Measurements from ENCODE around the gene RASGRF2.

DNA sequence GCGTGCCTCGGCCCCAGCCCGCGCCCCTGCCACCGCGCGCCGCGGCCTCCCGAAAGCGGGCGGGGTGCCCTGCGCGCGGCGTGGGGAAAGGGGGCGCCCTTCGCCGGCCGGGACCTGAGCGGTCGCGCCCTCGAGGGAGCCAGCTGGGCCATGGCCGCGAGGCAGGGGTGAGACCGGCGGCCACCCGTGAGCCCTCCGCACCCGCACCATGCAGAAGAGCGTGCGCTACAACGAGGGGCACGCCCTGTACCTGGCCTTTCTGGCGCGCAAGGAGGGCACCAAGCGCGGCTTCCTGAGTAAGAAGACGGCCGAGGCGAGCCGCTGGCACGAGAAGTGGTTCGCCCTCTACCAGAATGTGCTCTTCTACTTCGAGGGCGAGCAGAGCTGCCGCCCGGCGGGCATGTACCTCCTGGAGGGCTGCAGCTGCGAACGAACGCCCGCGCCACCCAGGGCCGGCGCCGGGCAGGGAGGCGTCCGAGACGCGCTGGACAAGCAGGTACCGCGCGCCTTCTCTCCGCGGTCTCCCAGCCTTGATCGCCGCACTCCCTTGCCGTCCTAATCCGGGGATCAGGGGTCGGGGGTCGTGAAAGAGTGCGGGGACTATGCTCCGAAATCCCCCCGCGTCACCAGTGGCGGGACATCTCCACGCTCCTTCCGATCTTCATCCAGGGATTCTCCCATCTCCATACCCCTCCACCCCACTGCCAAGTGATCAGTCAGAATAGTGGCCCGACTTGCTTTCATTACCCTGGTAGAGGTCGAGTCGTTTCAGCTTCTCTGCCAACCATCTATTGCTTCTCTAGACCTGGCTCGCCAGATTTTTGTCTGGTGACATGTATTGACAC lies 590 bp downstream of the RASGRF2 start:
- no peak for TF ChIP-seq CTCF (IDR thresholded peaks at IDR 0.05)
- TF ChIP-seq EP300 (IDR thresholded peaks at IDR 0.05): no peak

Measured in suprapubic skin (tissue), 3 donors.